ENCODE measurements around the gene FXYD6. TPM values are rescaled to one million over a fixed set of nuclear protein-coding genes. Genes with fewer than 3 reads are reported as not detected.

Gene FXYD6
- total and polyA plus RNA-seq, 2 donors: 24.1 to 25.7 TPM

- H3K4me1 ChIP-seq (ENCODE audit: control insufficient read depth in 2 of 2, insufficient read depth in 2 of 2, low read length in 2 of 2): peaks cover 0 to 3% of the 10 kb centered on the region in 2 donors
- WGBS: 57% methylated on average over 3 of the region's 3 CpGs
- H3K9me3 ChIP-seq (ENCODE audit: control insufficient read depth in 2 of 2, insufficient read depth in 1 of 2, low read length in 1 of 2): no peaks in the 10 kb centered on the region
- H3K36me3 ChIP-seq (ENCODE audit: control insufficient read depth in 2 of 2, insufficient read depth in 2 of 2, low read length in 1 of 2): no peaks in the 10 kb centered on the region
- no peak overlapping the region for H3K27ac ChIP-seq (ENCODE audit: low read depth in 1 of 2, low read length in 1 of 2)
- H3K4me3 ChIP-seq (ENCODE audit: low read length in 2 of 2): no peak overlapping the region
- no peak for DNase-seq (ENCODE audit: low read depth in 6 of 9, low spot score in 9 of 9)
- no peaks in the 10 kb centered on the region for H3K27me3 ChIP-seq (ENCODE audit: control insufficient read depth in 2 of 2, insufficient read depth in 1 of 2, low read length in 1 of 2)
Measured at GRCh38 chr11:117851852-117852251, 24.6 kb downstream of the FXYD6 start.

GRCh38 chr11:117851106-117851505, 25.4 kb downstream of the FXYD6 start:
- no peak for DNase-seq (ENCODE audit: low read depth in 6 of 9, low spot score in 9 of 9)
- H3K27me3 ChIP-seq (ENCODE audit: control insufficient read depth in 2 of 2, insufficient read depth in 1 of 2, low read length in 1 of 2): no peaks in the 10 kb centered on the region
- no peak overlapping the region for H3K27ac ChIP-seq (ENCODE audit: low read depth in 1 of 2, low read length in 1 of 2)
- H3K9me3 ChIP-seq (ENCODE audit: control insufficient read depth in 2 of 2, insufficient read depth in 1 of 2, low read length in 1 of 2): no peaks in the 10 kb centered on the region
- no peaks in the 10 kb centered on the region for H3K36me3 ChIP-seq (ENCODE audit: control insufficient read depth in 2 of 2, insufficient read depth in 2 of 2, low read length in 1 of 2)
- WGBS: 95% methylated on average over 3 of the region's 3 CpGs
- H3K4me1 ChIP-seq (ENCODE audit: control insufficient read depth in 2 of 2, insufficient read depth in 2 of 2, low read length in 2 of 2): peaks cover 0 to 3% of the 10 kb centered on the region in 2 donors
- H3K4me3 ChIP-seq (ENCODE audit: low read length in 2 of 2): no peak overlapping the region

GRCh38 chr11:117849781-117850414, 26.6 kb downstream of the FXYD6 start:
- Histone ChIP-seq H3K27ac (ENCODE audit: low read depth in 1 of 2, low read length in 1 of 2) (no peak overlapping the region), H3K4me3 (ENCODE audit: low read length in 2 of 2) (no peak overlapping the region), H3K9me3 (ENCODE audit: control insufficient read depth in 2 of 2, insufficient read depth in 1 of 2, low read length in 1 of 2) (no peaks in the 10 kb centered on the region), H3K36me3 (ENCODE audit: control insufficient read depth in 2 of 2, insufficient read depth in 2 of 2, low read length in 1 of 2) (no peaks in the 10 kb centered on the region), H3K4me1 (ENCODE audit: control insufficient read depth in 2 of 2, insufficient read depth in 2 of 2, low read length in 2 of 2) (peaks cover 0 to 3% of the 10 kb centered on the region in 2 donors), H3K27me3 (ENCODE audit: control insufficient read depth in 2 of 2, insufficient read depth in 1 of 2, low read length in 1 of 2) (no peaks in the 10 kb centered on the region)
- WGBS: 89% methylated on average over 6 of the region's 6 CpGs
- DNase-seq (ENCODE audit: low read depth in 6 of 9, low spot score in 9 of 9): no peak

GRCh38 chr11:117843666-117844484, 32.6 kb downstream of the FXYD6 start:
- 27% methylated on average over 9 of the region's 9 CpGs for WGBS
- Histone ChIP-seq H3K9me3 (ENCODE audit: control insufficient read depth in 2 of 2, insufficient read depth in 1 of 2, low read length in 1 of 2) (no peaks in the 10 kb centered on the region), H3K4me3 (ENCODE audit: low read length in 2 of 2) (no peak overlapping the region), H3K4me1 (ENCODE audit: control insufficient read depth in 2 of 2, insufficient read depth in 2 of 2, low read length in 2 of 2) (peaks cover 11 to 17% of the 10 kb centered on the region in 2 donors), H3K27ac (ENCODE audit: low read depth in 1 of 2, low read length in 1 of 2) (no peak overlapping the region), H3K27me3 (ENCODE audit: control insufficient read depth in 2 of 2, insufficient read depth in 1 of 2, low read length in 1 of 2) (no peaks in the 10 kb centered on the region), H3K36me3 (ENCODE audit: control insufficient read depth in 2 of 2, insufficient read depth in 2 of 2, low read length in 1 of 2) (no peaks in the 10 kb centered on the region)
- peak in 6 of 9 donors; percentile 50 to 81 (median 73) for DNase-seq (ENCODE audit: low read depth in 6 of 9, low spot score in 9 of 9)

GRCh38 chr11:117842131-117842941, 34.1 kb downstream of the FXYD6 start:
- Histone ChIP-seq H3K9me3 (ENCODE audit: control insufficient read depth in 2 of 2, insufficient read depth in 1 of 2, low read length in 1 of 2) (no peaks in the 10 kb centered on the region), H3K4me1 (ENCODE audit: control insufficient read depth in 2 of 2, insufficient read depth in 2 of 2, low read length in 2 of 2) (peaks cover 11 to 20% of the 10 kb centered on the region in 2 donors), H3K27me3 (ENCODE audit: control insufficient read depth in 2 of 2, insufficient read depth in 1 of 2, low read length in 1 of 2) (no peaks in the 10 kb centered on the region), H3K27ac (ENCODE audit: low read depth in 1 of 2, low read length in 1 of 2) (no peak overlapping the region), H3K36me3 (ENCODE audit: control insufficient read depth in 2 of 2, insufficient read depth in 2 of 2, low read length in 1 of 2) (no peaks in the 10 kb centered on the region), H3K4me3 (ENCODE audit: low read length in 2 of 2) (no peak overlapping the region)
- 92% methylated on average over 16 of the region's 16 CpGs for WGBS
- DNase-seq (ENCODE audit: low read depth in 6 of 9, low spot score in 9 of 9): no peak

GRCh38 chr11:117841551-117842031, 34.9 kb downstream of the FXYD6 start:
- 93% methylated on average over 7 of the region's 7 CpGs for WGBS
- Histone ChIP-seq H3K9me3 (ENCODE audit: control insufficient read depth in 2 of 2, insufficient read depth in 1 of 2, low read length in 1 of 2) (no peaks in the 10 kb centered on the region), H3K27me3 (ENCODE audit: control insufficient read depth in 2 of 2, insufficient read depth in 1 of 2, low read length in 1 of 2) (no peaks in the 10 kb centered on the region), H3K4me1 (ENCODE audit: control insufficient read depth in 2 of 2, insufficient read depth in 2 of 2, low read length in 2 of 2) (peaks cover 11 to 20% of the 10 kb centered on the region in 2 donors), H3K36me3 (ENCODE audit: control insufficient read depth in 2 of 2, insufficient read depth in 2 of 2, low read length in 1 of 2) (no peaks in the 10 kb centered on the region), H3K27ac (ENCODE audit: low read depth in 1 of 2, low read length in 1 of 2) (no peak overlapping the region), H3K4me3 (ENCODE audit: low read length in 2 of 2) (no peak overlapping the region)
- no peak for DNase-seq (ENCODE audit: low read depth in 6 of 9, low spot score in 9 of 9)

GRCh38 chr11:117840881-117841550, 35.4 kb downstream of the FXYD6 start:
- Histone ChIP-seq H3K9me3 (ENCODE audit: control insufficient read depth in 2 of 2, insufficient read depth in 1 of 2, low read length in 1 of 2) (no peaks in the 10 kb centered on the region), H3K4me1 (ENCODE audit: control insufficient read depth in 2 of 2, insufficient read depth in 2 of 2, low read length in 2 of 2) (peaks cover 11 to 20% of the 10 kb centered on the region in 2 donors), H3K36me3 (ENCODE audit: control insufficient read depth in 2 of 2, insufficient read depth in 2 of 2, low read length in 1 of 2) (no peaks in the 10 kb centered on the region), H3K27me3 (ENCODE audit: control insufficient read depth in 2 of 2, insufficient read depth in 1 of 2, low read length in 1 of 2) (no peaks in the 10 kb centered on the region), H3K27ac (ENCODE audit: low read depth in 1 of 2, low read length in 1 of 2) (no peak overlapping the region), H3K4me3 (ENCODE audit: low read length in 2 of 2) (no peak overlapping the region)
- 82% methylated on average over 11 of the region's 11 CpGs for WGBS
- no peak for DNase-seq (ENCODE audit: low read depth in 6 of 9, low spot score in 9 of 9)

- H3K4me3 ChIP-seq (ENCODE audit: low read length in 2 of 2): no peak overlapping the region
- WGBS: 76% methylated on average over 10 of the region's 10 CpGs
- DNase-seq (ENCODE audit: low read depth in 6 of 9, low spot score in 9 of 9): no peak
- H3K4me1 ChIP-seq (ENCODE audit: control insufficient read depth in 2 of 2, insufficient read depth in 2 of 2, low read length in 2 of 2): peaks cover 11 to 20% of the 10 kb centered on the region in 2 donors
- no peaks in the 10 kb centered on the region for H3K36me3 ChIP-seq (ENCODE audit: control insufficient read depth in 2 of 2, insufficient read depth in 2 of 2, low read length in 1 of 2)
- no peaks in the 10 kb centered on the region for H3K9me3 ChIP-seq (ENCODE audit: control insufficient read depth in 2 of 2, insufficient read depth in 1 of 2, low read length in 1 of 2)
- no peaks in the 10 kb centered on the region for H3K27me3 ChIP-seq (ENCODE audit: control insufficient read depth in 2 of 2, insufficient read depth in 1 of 2, low read length in 1 of 2)
- no peak overlapping the region for H3K27ac ChIP-seq (ENCODE audit: low read depth in 1 of 2, low read length in 1 of 2)
Measured at GRCh38 chr11:117839936-117840813, 36.3 kb downstream of the FXYD6 start.

All from thymus (tissue), 11 donors.